HepG2 (cell line): Measurements from ENCODE around the gene LINC00237. TPM values are rescaled to one million over a fixed set of nuclear protein-coding genes. Genes with fewer than 3 reads are reported as not detected.

ENCODE experiments used
- ATAC-seq: fragments of 200-7000 bp; cut with Tn5 transposase; 3 replicates; pipeline ENCODE4 v1.9.1; 2020; ENCODE audit warnings: mild to moderate bottlenecking, moderate library complexity
- BruUV-seq: library from RNA; stranded (reverse); fragments of 400-500 nt; replicated peaks from 2 replicates; lab custom pipeline; 2021; lab: Mats Ljungman, UMichigan
- CTCF ChIA-PET: fragments of 300-600 bp; formaldehyde crosslinking; extraction: SDS; loops from one replicate; lab custom pipeline; 2021; ENCODE audit warnings: low total read pairs, inconsistent platforms, low intra/inter-chr PET ratio; lab: Yijun Ruan, JAX
- POLR2A ChIA-PET: fragments of 350-600 bp; sonication (Branson Sonifier 250); formaldehyde crosslinking; loops from one replicate; lab custom pipeline; 2020; ENCODE audit warnings: antibody characterized with exemption, inconsistent platforms; lab: Yijun Ruan, JAX
- DNase-seq: peaks from one replicate; pipeline ENCODE4 v3.0.0-alpha.2; 2015; ENCODE audit warnings: low spot score
- FAIRE-seq: peaks from 3 replicates; lab custom pipeline; 2011; peaks lifted over from hg19 to GRCh38; lab: Jason Lieb, UNC
- H2AFZ ChIP-seq: one replicate; pipeline ENCODE4 v1.6.1; 2011; ENCODE audit warnings: low read length, inconsistent platforms
- H3K27ac ChIP-seq: fragments of 300-600 bp; 3 replicates; pipeline ENCODE4 v1.8.0; 2011; ENCODE audit warnings: mixed run types, mild to moderate bottlenecking, mixed read lengths, low read length, inconsistent platforms; ENCODE audit not compliant: insufficient read depth; ENCODE audit errors: extremely low read length
- H3K27me3 ChIP-seq, 2 experiments: fragments of 200-600 bp in 1 of 2; 2 replicates in 1 of 2; 3 replicates in 1 of 2; pipeline versions ENCODE4 v1.6.0 to v1.8.0; 2011; ENCODE audit warnings: low read length in 2 of 2, mild to moderate bottlenecking in 2 of 2, moderate library complexity in 2 of 2, inconsistent platforms in 1 of 2; ENCODE audit not compliant: insufficient read depth in 2 of 2, control insufficient read depth in 1 of 2
- H3K36me3 ChIP-seq, 2 experiments: fragments of 200-600 bp in 1 of 2; replicated peaks in 1 of 2; 2 replicates in 1 of 2; 3 replicates in 1 of 2; pipeline versions ENCODE4 v1.5.1 to v1.8.0; 2011; ENCODE audit warnings: low read length in 2 of 2, inconsistent platforms in 1 of 2; ENCODE audit not compliant: insufficient read depth in 2 of 2, control insufficient read depth in 1 of 2
- H3K4me1 ChIP-seq: 2 replicates; pipeline ENCODE4 v1.5.1; 2012; ENCODE audit warnings: low read length, inconsistent platforms; ENCODE audit not compliant: insufficient read depth
- H3K4me2 ChIP-seq: 2 replicates; pipeline ENCODE4 v1.6.0; 2011; ENCODE audit warnings: low read depth, low read length, inconsistent platforms
- H3K4me3 ChIP-seq, 3 experiments: fragments of 200-600 bp in 1 of 3; sonication (generic), shearing (Covaris generic) in 1 of 3; replicated peaks in 1 of 3; 2 replicates each; pipeline ENCODE4 v1.5.1; 2011 to 2016; ENCODE audit warnings: low read length in 3 of 3, inconsistent platforms in 2 of 3, low read depth in 2 of 3, mild to moderate bottlenecking in 2 of 3, control low read depth in 1 of 3, mixed read lengths in 1 of 3; ENCODE audit not compliant: insufficient read depth in 1 of 3
- H3K79me2 ChIP-seq: one replicate; pipeline ENCODE4 v1.6.1; 2011; ENCODE audit warnings: low read length, inconsistent platforms; ENCODE audit not compliant: insufficient read depth
- H3K9ac ChIP-seq: 2 replicates; pipeline ENCODE4 v1.6.0; 2011; ENCODE audit warnings: mild to moderate bottlenecking, low read depth, low read length, inconsistent platforms; ENCODE audit not compliant: insufficient read depth
- H3K9me3 ChIP-seq: 2 replicates; pipeline ENCODE4 v1.5.1; 2012; ENCODE audit warnings: mild to moderate bottlenecking, low read length
- H4K20me1 ChIP-seq: 2 replicates; pipeline ENCODE4 v1.6.0; 2011; ENCODE audit warnings: inconsistent platforms, mild to moderate bottlenecking, low read length, moderate library complexity; ENCODE audit not compliant: insufficient read depth
- ARID2 ChIP-seq: sonication (generic); formaldehyde crosslinking; IDR thresholded peaks from 2 replicates; pipeline ENCODE4 v1.8.1; 2022; ENCODE audit warnings: mild to moderate bottlenecking, missing genetic modification reagents, borderline replicate concordance
- DBP ChIP-seq: sonication (generic); formaldehyde crosslinking; IDR thresholded peaks from 2 replicates; pipeline ENCODE4 v1.4.0; 2020; ENCODE audit warnings: missing genetic modification reagents; ENCODE audit errors: not compliant biosample characterization
- HNRNPLL ChIP-seq: fragments of 200-400 bp; formaldehyde crosslinking; IDR thresholded peaks from 2 replicates; pipeline ENCODE4 v1.6.1; 2017; ENCODE audit warnings: mild to moderate bottlenecking, low read depth, low read length; ENCODE audit not compliant: poor library complexity, severe bottlenecking
- MXD4 ChIP-seq: IDR thresholded peaks from 2 replicates; pipeline ENCODE4 v1.6.1; 2016; ENCODE audit warnings: mild to moderate bottlenecking, missing biosample characterization, missing genetic modification reagents
- NR2F1 ChIP-seq, 2 experiments: fragments of 450-650 bp in 1 of 2; formaldehyde crosslinking in 1 of 2; IDR thresholded peaks; 2 replicates each; pipeline versions ENCODE4 v1.5.0 to v1.6.1; 2016 to 2020; ENCODE audit warnings: mild to moderate bottlenecking in 1 of 2, missing compliant biosample characterization in 1 of 2, missing genetic modification reagents in 1 of 2, moderate library complexity in 1 of 2
- NR2F2 ChIP-seq: IDR thresholded peaks from 2 replicates; pipeline ENCODE4 v1.6.1; 2012; ENCODE audit warnings: low read depth, inconsistent platforms, borderline replicate concordance
- POGK ChIP-seq: sonication (generic); formaldehyde crosslinking; conservative IDR thresholded peaks from 2 replicates; pipeline ENCODE4 v1.8.0; 2022; ENCODE audit warnings: mild to moderate bottlenecking, moderate library complexity, missing genetic modification reagents
- SOX13 ChIP-seq, 3 experiments: fragments of 450-650 bp in 1 of 3; sonication (generic) in 1 of 3; formaldehyde crosslinking in 1 of 3; IDR thresholded peaks in 2 of 3; conservative IDR thresholded peaks in 1 of 3; 2 replicates each; pipeline versions ENCODE4 v1.5.0 to v1.6.1; 2016 to 2020; ENCODE audit warnings: antibody characterized with exemption in 1 of 3, mild to moderate bottlenecking in 1 of 3, missing compliant biosample characterization in 1 of 3, missing genetic modification reagents in 1 of 3, moderate library complexity in 1 of 3
- TEAD3 ChIP-seq: optimal IDR thresholded peaks from 2 replicates; pipeline ENCODE3; 2016; ENCODE audit warnings: borderline replicate concordance
- ZNF124 ChIP-seq: sonication (generic); formaldehyde crosslinking; IDR thresholded peaks from 2 replicates; pipeline ENCODE4 v1.4.0; 2020; ENCODE audit warnings: missing genetic modification reagents
- ZNF547 ChIP-seq: sonication (generic); formaldehyde crosslinking; IDR thresholded peaks from 2 replicates; pipeline ENCODE4 v1.5.1; 2020; ENCODE audit warnings: mild to moderate bottlenecking, missing genetic modification reagents
- ZNF670 ChIP-seq: sonication (generic); formaldehyde crosslinking; IDR thresholded peaks from 2 replicates; pipeline ENCODE4 v1.8.0; 2022; ENCODE audit warnings: mild to moderate bottlenecking, missing genetic modification reagents, borderline replicate concordance
- WGBS: methylation state at CpG from one replicate; pipeline ENCODE4 v1.1.6; 2017; ENCODE audit warnings: low lambda C conversion rate; 5-methylcytosine and 5-hydroxymethylcytosine counted together
- in situ Hi-C: cut with HindIII; loops from 2 replicates; pipeline ENCODE4 v1.10.0; 2017; ENCODE audit warnings: low pct_unique_long_range_greater_than_20kb; ENCODE audit not compliant: extremely low pct_ligation_motif_present
- intact Hi-C: fragments of 100-400 bp; cut with micrococcal nuclease; formaldehyde crosslinking; loops from one replicate; pipeline ENCODE4 v1.10.0; 2022; ENCODE audit not compliant: unreplicated experiment
- polyA plus RNA-seq, 8 experiments: library from polyadenylated mRNA; depleted of rRNA in 3 of 8; stranded (reverse) in 7 of 8; unstranded in 1 of 8; fragments of >200 nt; fragmentation: Illumina TruSeq in 4 of 8; extraction: Trizol in 4 of 8; gene quantifications; 2 replicates each; pipeline versions ENCODE4 v1.2.1 to v1.2.3, GENCODE V29; 2011 to 2016; ENCODE audit warnings: low read depth in 4 of 8, missing spikeins in 1 of 8, mixed read lengths in 1 of 8; ENCODE audit not compliant: insufficient read depth in 1 of 8
- total RNA-seq, 5 experiments: library from RNA; depleted of rRNA; stranded (reverse); fragments of >200 nt; fragmentation: Illumina TruSeq; extraction: Trizol; gene quantifications; 2 replicates each; pipeline ENCODE4 v1.2.3, GENCODE V29; 2016; ENCODE audit warnings: low read depth in 1 of 5
- TF ChIP-seq, protein P1 (sequence below): sonication (generic); formaldehyde crosslinking; IDR thresholded peaks from 2 replicates; pipeline ENCODE4 v1.4.0; 2020; ENCODE audit warnings: missing genetic modification reagents

Gene LINC00237
- total and polyA plus RNA-seq, 2 of the 13 experiments (the other 11 are each of a cell fraction or from before 2014, with no cell fraction given) = not detected

GRCh38 chr20:21127201-21127981 lies 21.2 kb upstream of the LINC00237 start:
- Histone ChIP-seq H4K20me1 (no peaks in the 10 kb centered on the region), H3K27ac (peak overlapping the region; percentile 80), H3K4me3 (peak overlapping the region; percentile 86 to 94 (median 93)), H3K36me3 (peaks cover 7 to 25% of the 10 kb centered on the region in 2 experiments; a peak in 4 of 5 replicates), H3K4me1 (peaks cover 51% of the 10 kb centered on the region), H3K9ac (peak overlapping the region; percentile 84), H3K4me2 (peak overlapping the region; percentile 85), H3K79me2 (peaks cover 47% of the 10 kb centered on the region), H3K9me3 (no peaks in the 10 kb centered on the region), H2AFZ (no peak overlapping the region), H3K27me3 (no peaks in the 10 kb centered on the region; a peak in 1 of 5 replicates)
- DNase-seq (peak; percentile 65), FAIRE-seq (no peak), ATAC-seq (no peak)
- BruUV-seq = no TSS peak
- in situ Hi-C loops (loop anchor here (5.0 to 10.0 kb wide), 2 partner anchors 75 to 263 kb away; no protein-coding TSS in a partner anchor), intact Hi-C loops (no loop called here)
- ChIA-PET POLR2A (interaction anchor here (2.7 kb wide), 1 partner anchor 7 kb away, joined by 79 read pairs; no protein-coding TSS in a partner anchor), CTCF (interaction anchor here (0.7 kb wide), 1 partner anchor 13 kb away, joined by 3 read pairs; no protein-coding TSS in a partner anchor)
- 34% methylated on average over 5 of the region's 5 CpGs for whole genome bisulfite sequencing
- no peak for TF ChIP-seq NR2F2
- no peak for TF ChIP-seq SOX13 (IDR thresholded peaks at IDR 0.05)
- peak in 1 of 2 experiments; percentile 66; a peak in 3 of 4 replicates for TF ChIP-seq SOX13 (CRISPR knock-in tag; conservative IDR thresholded peaks at IDR 0.05 in 1 of 2, IDR thresholded peaks at IDR 0.05 in 1 of 2)
- TF ChIP-seq ZNF124 = no peak
- TF ChIP-seq ZNF547 (CRISPR knock-in tag) = no peak
- TF ChIP-seq HNRNPLL = no peak
- no peak for TF ChIP-seq DBP
- TF ChIP-seq MXD4 (CRISPR knock-in tag) = peak; percentile 21; the same call in 1 of the 2 replicates
- no peak for TF ChIP-seq ARID2 (CRISPR knock-in tag)
- TF ChIP-seq TEAD3 (CRISPR knock-in tag) = peak; percentile 51
- TF ChIP-seq NR2F1 (CRISPR knock-in tag; IDR thresholded peaks at IDR 0.05) = 0 out of 4 replicates have a peak, but pooled peaks of 1 of the 2 experiments have one; percentile 18
- TF ChIP-seq, protein P1, sequence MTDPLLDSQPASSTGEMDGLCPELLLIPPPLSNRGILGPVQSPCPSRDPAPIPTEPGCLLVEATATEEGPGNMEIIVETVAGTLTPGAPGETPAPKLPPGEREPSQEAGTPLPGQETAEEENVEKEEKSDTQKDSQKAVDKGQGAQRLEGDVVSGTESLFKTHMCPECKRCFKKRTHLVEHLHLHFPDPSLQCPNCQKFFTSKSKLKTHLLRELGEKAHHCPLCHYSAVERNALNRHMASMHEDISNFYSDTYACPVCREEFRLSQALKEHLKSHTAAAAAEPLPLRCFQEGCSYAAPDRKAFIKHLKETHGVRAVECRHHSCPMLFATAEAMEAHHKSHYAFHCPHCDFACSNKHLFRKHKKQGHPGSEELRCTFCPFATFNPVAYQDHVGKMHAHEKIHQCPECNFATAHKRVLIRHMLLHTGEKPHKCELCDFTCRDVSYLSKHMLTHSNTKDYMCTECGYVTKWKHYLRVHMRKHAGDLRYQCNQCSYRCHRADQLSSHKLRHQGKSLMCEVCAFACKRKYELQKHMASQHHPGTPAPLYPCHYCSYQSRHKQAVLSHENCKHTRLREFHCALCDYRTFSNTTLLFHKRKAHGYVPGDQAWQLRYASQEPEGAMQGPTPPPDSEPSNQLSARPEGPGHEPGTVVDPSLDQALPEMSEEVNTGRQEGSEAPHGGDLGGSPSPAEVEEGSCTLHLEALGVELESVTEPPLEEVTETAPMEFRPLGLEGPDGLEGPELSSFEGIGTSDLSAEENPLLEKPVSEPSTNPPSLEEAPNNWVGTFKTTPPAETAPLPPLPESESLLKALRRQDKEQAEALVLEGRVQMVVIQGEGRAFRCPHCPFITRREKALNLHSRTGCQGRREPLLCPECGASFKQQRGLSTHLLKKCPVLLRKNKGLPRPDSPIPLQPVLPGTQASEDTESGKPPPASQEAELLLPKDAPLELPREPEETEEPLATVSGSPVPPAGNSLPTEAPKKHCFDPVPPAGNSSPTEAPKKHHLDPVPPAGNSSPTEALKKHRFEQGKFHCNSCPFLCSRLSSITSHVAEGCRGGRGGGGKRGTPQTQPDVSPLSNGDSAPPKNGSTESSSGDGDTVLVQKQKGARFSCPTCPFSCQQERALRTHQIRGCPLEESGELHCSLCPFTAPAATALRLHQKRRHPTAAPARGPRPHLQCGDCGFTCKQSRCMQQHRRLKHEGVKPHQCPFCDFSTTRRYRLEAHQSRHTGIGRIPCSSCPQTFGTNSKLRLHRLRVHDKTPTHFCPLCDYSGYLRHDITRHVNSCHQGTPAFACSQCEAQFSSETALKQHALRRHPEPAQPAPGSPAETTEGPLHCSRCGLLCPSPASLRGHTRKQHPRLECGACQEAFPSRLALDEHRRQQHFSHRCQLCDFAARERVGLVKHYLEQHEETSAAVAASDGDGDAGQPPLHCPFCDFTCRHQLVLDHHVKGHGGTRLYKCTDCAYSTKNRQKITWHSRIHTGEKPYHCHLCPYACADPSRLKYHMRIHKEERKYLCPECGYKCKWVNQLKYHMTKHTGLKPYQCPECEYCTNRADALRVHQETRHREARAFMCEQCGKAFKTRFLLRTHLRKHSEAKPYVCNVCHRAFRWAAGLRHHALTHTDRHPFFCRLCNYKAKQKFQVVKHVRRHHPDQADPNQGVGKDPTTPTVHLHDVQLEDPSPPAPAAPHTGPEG (CRISPR knock-in tag) = no peak
- TF ChIP-seq POGK (CRISPR knock-in tag) = no peak
- TF ChIP-seq ZNF670 (CRISPR knock-in tag) = no peak
